Motor neuron (in vitro differentiated cells): ENCODE measurements around the gene RAC3. TPM values are rescaled to one million over a fixed set of nuclear protein-coding genes. Genes with fewer than 3 reads are reported as not detected.

ENCODE experiments used
- total RNA-seq, 8 experiments: library from RNA; unstranded; fragments of 300-600 nt; gene quantifications; 2 replicates each; pipeline versions ENCODE4 v1.2.3 to v1.2.4, GENCODE V29; 2022

Gene RAC3
- total RNA-seq, 8 experiments from 2014 or later, result 1.8 to 92.9 (median 52.3) TPM

Other genes starting within 250 kb of the RAC3 start
- under 1 TPM in 4 of 8 experiments, not detected in 4; 0.14 to 0.66 (median 0.32) TPM for gene GCGR, start 227.5 kb upstream of the RAC3 start, total RNA-seq
- gene MCRIP1, start 198.4 kb upstream of the RAC3 start, total RNA-seq, result 100 to 1,000 TPM in 4 of 8 experiments, 10 to 100 TPM in 4; 18.1 to 139 (median 101) TPM
- 1 to 10 TPM in 4 of 8 experiments, under 1 TPM in 3, not detected in 1; 0.73 to 1.3 (median 1.1) TPM for gene PPP1R27, start 196.6 kb upstream of the RAC3 start, total RNA-seq
- 100 to 1,000 TPM; 116 to 461 (median 257) TPM for gene P4HB, start 171.1 kb upstream of the RAC3 start, total RNA-seq
- gene ARHGDIA, start 160.3 kb upstream of the RAC3 start, total RNA-seq, result 100 to 1,000 TPM in 5 of 8 experiments, 10 to 100 TPM in 3; 44.7 to 276 (median 151) TPM
- gene ALYREF, start 140.1 kb upstream of the RAC3 start, total RNA-seq, result 100 to 1,000 TPM in 3 of 8 experiments, 10 to 100 TPM in 5; 52.7 to 176 (median 78.1) TPM
- gene ANAPC11, start 140.0 kb upstream of the RAC3 start, total RNA-seq, result 100 to 1,000 TPM in 6 of 8 experiments, 10 to 100 TPM in 2; 80.4 to 181 (median 120) TPM
- under 1 TPM in 7 of 8 experiments, not detected in 1; 0.15 to 0.92 (median 0.43) TPM for gene NPB, start 129.4 kb upstream of the RAC3 start, total RNA-seq
- gene PCYT2, start 120.3 kb upstream of the RAC3 start, total RNA-seq, result 10 to 100 TPM; 11.3 to 40.6 (median 16.0) TPM
- 10 to 100 TPM in 7 of 8 experiments, 1 to 10 TPM in 1; 7.2 to 37.9 (median 14.5) TPM for gene SIRT7, start 113.5 kb upstream of the RAC3 start, total RNA-seq
- gene MAFG, start 103.9 kb upstream of the RAC3 start, total RNA-seq, result 10 to 100 TPM in 5 of 8 experiments, 1 to 10 TPM in 3; 6.6 to 23.9 (median 15.4) TPM
- gene PYCR1, start 94.4 kb upstream of the RAC3 start, total RNA-seq, result 10 to 100 TPM; 31.5 to 97.7 (median 54.0) TPM
- gene MYADML2, start 84.4 kb upstream of the RAC3 start, total RNA-seq, result 1 to 10 TPM in 2 of 8 experiments, under 1 TPM in 6; 0.10 to 1.4 (median 0.47) TPM
- 1 to 10 TPM in 2 of 8 experiments, under 1 TPM in 4, not detected in 2; 0.08 to 1.3 (median 0.40) TPM for gene NOTUM, start 70.5 kb upstream of the RAC3 start, total RNA-seq
- gene ASPSCR1, start 54.0 kb upstream of the RAC3 start, total RNA-seq, result 10 to 100 TPM; 17.3 to 35.1 (median 26.7) TPM
- 100 to 1,000 TPM in 1 of 8 experiments, 10 to 100 TPM in 7; 40.6 to 116 (median 53.3) TPM for gene CENPX, start 8.8 kb upstream of the RAC3 start, total RNA-seq
- gene LRRC45, start 8.4 kb upstream of the RAC3 start, total RNA-seq, result 10 to 100 TPM in 5 of 8 experiments, 1 to 10 TPM in 3; 2.8 to 18.1 (median 10.7) TPM
- 10 to 100 TPM; 55.7 to 94.5 (median 80.7) TPM for gene DCXR, start 6.0 kb downstream of the RAC3 start, total RNA-seq
- gene RFNG, start 20.1 kb downstream of the RAC3 start, total RNA-seq, result 10 to 100 TPM; 19.3 to 38.6 (median 28.5) TPM
- 10 to 100 TPM; 54.6 to 97.9 (median 78.2) TPM for gene GPS1, start 20.2 kb downstream of the RAC3 start, total RNA-seq
- gene DUS1L, start 34.1 kb downstream of the RAC3 start, total RNA-seq, result 10 to 100 TPM; 32.3 to 91.1 (median 47.2) TPM
- 100 to 1,000 TPM in 4 of 8 experiments, 10 to 100 TPM in 4; 32.4 to 333 (median 89.0) TPM for gene FASN, start 66.6 kb downstream of the RAC3 start, total RNA-seq
- gene CCDC57, start 181.2 kb downstream of the RAC3 start, total RNA-seq, result 10 to 100 TPM; 13.6 to 68.8 (median 26.1) TPM
- gene SLC16A3, start 197.4 kb downstream of the RAC3 start, total RNA-seq, result 100 to 1,000 TPM in 2 of 8 experiments, 10 to 100 TPM in 5, 1 to 10 TPM in 1; 7.6 to 117 (median 16.2) TPM
- 100 to 1,000 TPM in 2 of 8 experiments, 10 to 100 TPM in 6; 24.1 to 109 (median 43.9) TPM for gene CSNK1D, start 242.0 kb downstream of the RAC3 start, total RNA-seq